GM12878 (cell line): ENCODE data around the gene F2. TPM values are rescaled to one million over a fixed set of nuclear protein-coding genes. Genes with fewer than 3 reads are reported as not detected.

Source experiments
- ATAC-seq: fragments of 200-7000 bp; cut with Tn5 transposase; 3 replicates; pipeline ENCODE4 v1.9.1; 2020; ENCODE audit warnings: mild to moderate bottlenecking, moderate library complexity
- BruUV-seq: library from RNA; stranded (reverse); fragments of 400-500 nt; replicated peaks from 2 replicates; lab custom pipeline; 2021; lab: Mats Ljungman, UMichigan
- CTCF ChIA-PET: fragments of 300-600 bp; sonication (Branson Sonifier 250); formaldehyde crosslinking; extraction: SDS; loops from one replicate; lab custom pipeline; 2021; ENCODE audit warnings: inconsistent platforms; lab: Yijun Ruan, JAX
- POLR2A ChIA-PET: fragments of 350-600 bp; formaldehyde crosslinking; extraction: SDS; loops from one replicate; lab custom pipeline; 2021; ENCODE audit warnings: inconsistent platforms; lab: Charles Lee
- RAD21 ChIA-PET: fragments of 300-600 bp; sonication (Branson Sonifier 250); formaldehyde crosslinking; loops from one replicate; lab custom pipeline; 2023; ENCODE audit warnings: antibody characterized with exemption; ENCODE audit not compliant: unreplicated experiment; lab: Charles Lee
- SMC1A ChIA-PET: fragments of 300-600 bp; sonication (Branson Sonifier 250); formaldehyde crosslinking; loops from one replicate; lab custom pipeline; 2023; ENCODE audit not compliant: unreplicated experiment, uncharacterized antibody; lab: Charles Lee
- DNase-seq: peaks from one replicate; pipeline ENCODE4 v3.0.0-alpha.2; 2011; ENCODE audit warnings: low read depth, low spot score
- FAIRE-seq: peaks from 3 replicates; lab custom pipeline; 2011; peaks lifted over from hg19 to GRCh38; lab: Jason Lieb, UNC
- H2AFZ ChIP-seq: 2 replicates; pipeline ENCODE4 v1.6.0; 2011; ENCODE audit warnings: low read depth, low read length, control low read depth; ENCODE audit not compliant: control insufficient read depth
- H3K27ac ChIP-seq: 2 replicates; pipeline ENCODE4 v1.5.1; 2011; ENCODE audit warnings: control low read depth; ENCODE audit not compliant: control insufficient read depth, insufficient read depth
- H3K27me3 ChIP-seq, 2 experiments: replicated peaks in 1 of 2; 2 replicates each; pipeline versions ENCODE4 v1.6.0 to v1.6.1; 2011; ENCODE audit warnings: low read length in 1 of 2; ENCODE audit not compliant: control insufficient read depth in 2 of 2, insufficient read depth in 2 of 2
- H3K36me3 ChIP-seq, 2 experiments: 2 replicates each; pipeline ENCODE4 v1.5.1; 2011; ENCODE audit warnings: low read length in 1 of 2; ENCODE audit not compliant: control insufficient read depth in 2 of 2, insufficient read depth in 2 of 2
- H3K4me1 ChIP-seq: 2 replicates; pipeline ENCODE4 v1.6.1; 2011; ENCODE audit warnings: mild to moderate bottlenecking, low read length, moderate library complexity, mixed read lengths; ENCODE audit not compliant: control insufficient read depth, insufficient read depth
- H3K4me2 ChIP-seq: 2 replicates; pipeline ENCODE4 v1.6.0; 2011; ENCODE audit warnings: control low read depth; ENCODE audit not compliant: control insufficient read depth, insufficient read depth
- H3K4me3 ChIP-seq: fragments of 200-600 bp; sonication (generic); 2 replicates; pipeline ENCODE4 v1.5.1; 2016
- H3K79me2 ChIP-seq: 2 replicates; pipeline ENCODE4 v1.6.0; 2011; ENCODE audit warnings: low read length; ENCODE audit not compliant: control insufficient read depth, insufficient read depth
- H3K9ac ChIP-seq: 2 replicates; pipeline ENCODE4 v1.8.0; 2011; ENCODE audit warnings: low read length, control low read depth, mixed read lengths; ENCODE audit not compliant: control insufficient read depth, insufficient read depth
- H3K9me3 ChIP-seq: replicated peaks from 3 replicates; pipeline ENCODE4 v1.5.1; 2011; ENCODE audit warnings: mild to moderate bottlenecking, low read length; ENCODE audit not compliant: control insufficient read depth, insufficient read depth
- H4K20me1 ChIP-seq: 2 replicates; pipeline ENCODE4 v1.6.0; 2011; ENCODE audit not compliant: control insufficient read depth, insufficient read depth
- BMI1 ChIP-seq: fragments of 450-650 bp; IDR thresholded peaks from 2 replicates; pipeline ENCODE4 v1.6.1; 2016; ENCODE audit warnings: mild to moderate bottlenecking, moderate library complexity, borderline replicate concordance
- CHD1 ChIP-seq: IDR thresholded peaks from 2 replicates; pipeline ENCODE4 v1.6.1; 2012; ENCODE audit warnings: low read depth, low read length, improper control_type of control experiment
- NFXL1 ChIP-seq: fragments of 450-650 bp; IDR thresholded peaks from 2 replicates; pipeline ENCODE4 v1.6.1; 2017; ENCODE audit warnings: antibody characterized with exemption, mild to moderate bottlenecking, borderline replicate concordance
- PRDM15 ChIP-seq: fragments of 450-650 bp; formaldehyde crosslinking; IDR thresholded peaks from 2 replicates; pipeline ENCODE4 v1.4.0; 2020; ENCODE audit warnings: mild to moderate bottlenecking, moderate library complexity
- SMARCA5 ChIP-seq: fragments of 450-650 bp; IDR thresholded peaks from 2 replicates; pipeline ENCODE4 v1.6.1; 2017; ENCODE audit warnings: mild to moderate bottlenecking
- TCF3 ChIP-seq: IDR thresholded peaks from 2 replicates; pipeline ENCODE4 v1.6.1; 2012; ENCODE audit warnings: low read depth, mild to moderate bottlenecking, low read length, borderline replicate concordance; ENCODE audit not compliant: insufficient read depth
- WGBS: methylation state at CpG from one replicate; pipeline ENCODE4 v1.1.6; 2016; ENCODE audit warnings: low lambda C conversion rate; ENCODE audit not compliant: insufficient replicate concordance, insufficient coverage; ENCODE audit errors: missing lambda C conversion rate; 5-methylcytosine and 5-hydroxymethylcytosine counted together
- in situ Hi-C: fragments of 300-500 bp; cut with MboI; formaldehyde crosslinking; loops from 9 replicates; pipeline ENCODE4 v1.14.3; 2018; ENCODE audit warnings: mixed read lengths
- intact Hi-C: fragments of 100-400 bp; cut with micrococcal nuclease; formaldehyde crosslinking; loops from one replicate; pipeline ENCODE4 v1.14.2; 2022; ENCODE audit not compliant: unreplicated experiment
- polyA plus RNA-seq, 11 experiments: library from polyadenylated mRNA; depleted of rRNA in 4 of 11; unstranded in 6 of 11; stranded (reverse) in 5 of 11; fragments of >200 nt; fragmentation: Nextera tagmentation in 4 of 11; fragmentation: Illumina TruSeq in 1 of 11; extraction: Ambion mirVana in 4 of 11; extraction: Trizol in 1 of 11; gene quantifications; 1 replicate in 1 of 11; 2 replicates in 10 of 11; pipeline versions ENCODE4 v1.2.1 to v1.2.3, GENCODE V29; 2011 to 2016; ENCODE audit warnings: inconsistent platforms in 2 of 11, missing spikeins in 2 of 11, low read depth in 1 of 11
- total RNA-seq, 4 experiments: library from RNA; depleted of rRNA in 3 of 4; stranded (reverse); fragments of >200 nt in 3 of 4; fragmentation: Illumina TruSeq in 1 of 4; extraction: Trizol in 1 of 4; gene quantifications; 2 replicates each; pipeline versions ENCODE4 v1.2.1 to v1.2.3, GENCODE V29; 2013 to 2021

The F2 gene
- total and polyA plus RNA-seq, 10 of the 15 experiments (the other 5 are each of a cell fraction or from before 2014, with no cell fraction given) = 0.23 to 0.72 TPM; not detected in 8

GRCh38 chr11:46681814-46682213 lies 37.2 kb upstream of the F2 start:
- intact Hi-C loops (no loop called here), in situ Hi-C loops (no loop called here)
- TF ChIP-seq NFXL1 = no peak
- TF ChIP-seq CHD1 = no peak
- TF ChIP-seq BMI1 = no peak
- TF ChIP-seq TCF3 = no peak
- Histone ChIP-seq H3K4me3 (no peak overlapping the region), H3K4me1 (no peaks in the 10 kb centered on the region), H2AFZ (no peak overlapping the region), H3K79me2 (no peaks in the 10 kb centered on the region), H3K27ac (no peak overlapping the region), H3K9me3 (no peaks in the 10 kb centered on the region), H3K36me3 (peaks cover 3 to 25% of the 10 kb centered on the region in 2 experiments; a peak in 3 of 4 replicates), H3K9ac (no peak overlapping the region), H3K27me3 (no peaks in the 10 kb centered on the region), H4K20me1 (no peaks in the 10 kb centered on the region), H3K4me2 (no peak overlapping the region)
- ChIA-PET CTCF (no interaction called here), RAD21 (no interaction called here), POLR2A (interaction anchor here (1.2 kb wide), 1 partner anchor 11 kb away, joined by 3 read pairs; no protein-coding TSS in a partner anchor), SMC1A (no interaction called here)
- ATAC-seq (no peak), FAIRE-seq (no peak), DNase-seq (no peak)
- WGBS = 93% methylated on average over 11 of the region's 11 CpGs
- BruUV-seq = no TSS peak

- no peak for DNase-seq
- Histone ChIP-seq H3K4me3 (no peak overlapping the region), H3K36me3 (peaks cover 6 to 28% of the 10 kb centered on the region in 2 experiments; a peak in 3 of 4 replicates), H3K9ac (no peak overlapping the region), H3K4me2 (no peak overlapping the region), H3K79me2 (no peaks in the 10 kb centered on the region), H2AFZ (no peak overlapping the region), H3K4me1 (no peaks in the 10 kb centered on the region), H3K27me3 (no peaks in the 10 kb centered on the region), H3K9me3 (no peaks in the 10 kb centered on the region), H4K20me1 (no peaks in the 10 kb centered on the region), H3K27ac (no peak overlapping the region)
- RAD21 ChIA-PET = no interaction called here
- TF ChIP-seq SMARCA5 (0 out of 2 replicates have a peak, but pooled peaks have one; percentile 30), PRDM15 (CRISPR knock-in tag) (no peak)
- POLR2A ChIA-PET = no interaction called here
- in situ Hi-C loops = no loop called here
- 99% methylated on average over 10 of the region's 11 CpGs for WGBS
- no peak for FAIRE-seq
- SMC1A ChIA-PET = no interaction called here
- ATAC-seq = no peak
- BruUV-seq = no TSS peak
- intact Hi-C loops = no loop called here
- CTCF ChIA-PET = no interaction called here
Measured at GRCh38 chr11:46682773-46683752, 36.0 kb upstream of the F2 start.
